ENCODE data around the gene SLC35G6. TPM values are rescaled to one million over a fixed set of nuclear protein-coding genes. Genes with fewer than 3 reads are reported as not detected.

SLC35G6 gene
- total RNA-seq, 1 donor from 2014 or later, result not detected

GRCh38 chr17:7448461-7448860 is 32.8 kb upstream of the SLC35G6 start:
- peaks cover 4% of the 10 kb centered on the region for H3K27me3 Mint-ChIP-seq (ENCODE audit: insufficient read depth, low read depth)
- no peaks in the 10 kb centered on the region for H4K20me1 ChIP-seq (ENCODE audit: low read depth)
- H3K27ac Mint-ChIP-seq, result no peak overlapping the region
- no peak overlapping the region for H3K27ac ChIP-seq
- H3K27me3 ChIP-seq, result peaks cover 23% of the 10 kb centered on the region
- no peaks in the 10 kb centered on the region for H3K9me3 ChIP-seq (ENCODE audit: low read depth)
- TF ChIP-seq EZH2 (IDR thresholded peaks at IDR 0.05) (no peak), CTCF (IDR thresholded peaks at IDR 0.05) (no peak), EZH2phosphoT487 (IDR thresholded peaks at IDR 0.05) (no peak)
- H3K4me3 Mint-ChIP-seq, result peak overlapping the region; percentile 31
- H3K79me2 ChIP-seq (ENCODE audit: low read depth), result no peaks in the 10 kb centered on the region
- peaks cover 22% of the 10 kb centered on the region for H3F3A ChIP-seq (ENCODE audit: low read depth)
- H3K4me3 ChIP-seq, result no peak overlapping the region
- no peak overlapping the region for H2AFZ ChIP-seq (replicated peaks)
- no peak overlapping the region for H3K9ac ChIP-seq
- H3K4me1 Mint-ChIP-seq, result peaks cover 30% of the 10 kb centered on the region
- no peak overlapping the region for H3K4me2 ChIP-seq
- peaks cover 9% of the 10 kb centered on the region for H3K4me1 ChIP-seq
- no peaks in the 10 kb centered on the region for H3K36me3 ChIP-seq
- peaks cover 4% of the 10 kb centered on the region for H3K9me3 Mint-ChIP-seq
- H3K36me3 Mint-ChIP-seq, result no peaks in the 10 kb centered on the region
- DNase-seq (ENCODE audit: low spot score), result no peak

- no peak overlapping the region for H2AFZ ChIP-seq (replicated peaks)
- no peaks in the 10 kb centered on the region for H3K79me2 ChIP-seq (ENCODE audit: low read depth)
- no peak overlapping the region for H3K27ac Mint-ChIP-seq
Measured at GRCh38 chr17:7459961-7460545, 21.2 kb upstream of the SLC35G6 start.

GRCh38 chr17:7460850-7461660 is 20.2 kb upstream of the SLC35G6 start:
- no peaks in the 10 kb centered on the region for H3K9me3 ChIP-seq (ENCODE audit: low read depth)
- H3K27me3 ChIP-seq, result no peaks in the 10 kb centered on the region
- H3K4me2 ChIP-seq, result peak overlapping the region; percentile 58
- peak; percentile 78 for DNase-seq (ENCODE audit: low spot score)
- H3K79me2 ChIP-seq (ENCODE audit: low read depth), result no peaks in the 10 kb centered on the region
- H3K27ac Mint-ChIP-seq, result peak overlapping the region; percentile 53
- no peak overlapping the region for H3K4me3 ChIP-seq
- peaks cover 10% of the 10 kb centered on the region for H3K4me1 ChIP-seq
- no peak for TF ChIP-seq EZH2phosphoT487 (IDR thresholded peaks at IDR 0.05)
- H3K4me3 Mint-ChIP-seq, result peak overlapping the region; percentile 66
- H3K36me3 ChIP-seq, result no peaks in the 10 kb centered on the region
- peaks cover 9% of the 10 kb centered on the region for H3K4me1 Mint-ChIP-seq
- H3K27ac ChIP-seq, result no peak overlapping the region
- H3F3A ChIP-seq (ENCODE audit: low read depth), result peaks cover 20% of the 10 kb centered on the region
- peaks cover 13% of the 10 kb centered on the region for H3K36me3 Mint-ChIP-seq
- H4K20me1 ChIP-seq (ENCODE audit: low read depth), result peaks cover 3% of the 10 kb centered on the region
- no peak overlapping the region for H2AFZ ChIP-seq (replicated peaks)
- H3K9me3 Mint-ChIP-seq, result no peaks in the 10 kb centered on the region
- peaks cover 6% of the 10 kb centered on the region for H3K27me3 Mint-ChIP-seq (ENCODE audit: insufficient read depth, low read depth)
- H3K9ac ChIP-seq, result no peak overlapping the region

More at GRCh38 chr17:7459961-7460545, 21.2 kb upstream of the SLC35G6 start:
- H3K27ac ChIP-seq, result no peak overlapping the region
- no peaks in the 10 kb centered on the region for H3K27me3 ChIP-seq
- no peak overlapping the region for H3K9ac ChIP-seq
- H3K4me3 Mint-ChIP-seq, result peak overlapping the region; percentile 51
- H4K20me1 ChIP-seq (ENCODE audit: low read depth), result peaks cover 3% of the 10 kb centered on the region
- H3K4me3 ChIP-seq, result no peak overlapping the region
- H3K4me2 ChIP-seq, result no peak overlapping the region
- no peak for DNase-seq (ENCODE audit: low spot score)
- H3K9me3 ChIP-seq (ENCODE audit: low read depth), result no peaks in the 10 kb centered on the region
- H3K27me3 Mint-ChIP-seq (ENCODE audit: insufficient read depth, low read depth), result peaks cover 10% of the 10 kb centered on the region
- peaks cover 10% of the 10 kb centered on the region for H3K4me1 ChIP-seq
- no peaks in the 10 kb centered on the region for H3K9me3 Mint-ChIP-seq
- H3K4me1 Mint-ChIP-seq, result peaks cover 15% of the 10 kb centered on the region
- TF ChIP-seq EZH2 (IDR thresholded peaks at IDR 0.05) (no peak), EZH2phosphoT487 (IDR thresholded peaks at IDR 0.05) (no peak), CTCF (IDR thresholded peaks at IDR 0.05) (no peak)
- H3F3A ChIP-seq (ENCODE audit: low read depth), result peaks cover 25% of the 10 kb centered on the region
- peaks cover 11% of the 10 kb centered on the region for H3K36me3 Mint-ChIP-seq
- H3K36me3 ChIP-seq, result no peaks in the 10 kb centered on the region
